Chondrocyte (in vitro differentiated cells): ENCODE data around the gene STK32A. TPM values are rescaled to one million over a fixed set of nuclear protein-coding genes. Genes with fewer than 3 reads are reported as not detected.

ENCODE experiments used
- DNase-seq: peaks from one replicate; pipeline ENCODE4 v3.0.0; 2021; ENCODE audit warnings: mixed read lengths, low spot score
- H3K27ac Mint-ChIP-seq: one replicate; pipeline ENCODE4 v1.8.0; 2021; ENCODE audit warnings: mild to moderate bottlenecking, moderate library complexity, mixed read lengths; ENCODE audit not compliant: unreplicated experiment
- H3K27me3 Mint-ChIP-seq: 2 replicates; pipeline ENCODE4 v1.8.0; 2021; ENCODE audit warnings: low read depth, mixed read lengths
- H3K36me3 Mint-ChIP-seq: 2 replicates; pipeline ENCODE4 v1.8.0; 2021; ENCODE audit warnings: low read depth, mixed read lengths
- H3K4me1 Mint-ChIP-seq: 2 replicates; pipeline ENCODE4 v1.8.0; 2021; ENCODE audit warnings: low read depth, mild to moderate bottlenecking, mixed read lengths
- H3K4me3 Mint-ChIP-seq: one replicate; pipeline ENCODE4 v1.8.0; 2021; ENCODE audit warnings: mild to moderate bottlenecking, moderate library complexity, mixed read lengths; ENCODE audit not compliant: unreplicated experiment
- H3K9me3 Mint-ChIP-seq: 2 replicates; pipeline ENCODE4 v1.8.0; 2021; ENCODE audit warnings: low read depth, mixed read lengths
- CTCF ChIP-seq: fragments of 200-600 bp; sonication (generic); IDR thresholded peaks from 2 replicates; pipeline ENCODE4 v1.5.0; 2021; ENCODE audit warnings: antibody characterized with exemption, mild to moderate bottlenecking, moderate library complexity
- total RNA-seq: library from RNA; stranded (reverse); gene quantifications from 3 replicates; pipeline ENCODE4 v1.2.1, GENCODE V29; 2021

STK32A gene
- total RNA-seq, 1 donor from 2014 or later = 0.12 TPM

GRCh38 chr5:147348451-147348850 lies 113.6 kb downstream of the STK32A start:
- H3K27me3 Mint-ChIP-seq = peaks cover 15% of the 10 kb centered on the region
- no peak overlapping the region for H3K27ac Mint-ChIP-seq
- no peak overlapping the region for H3K4me3 Mint-ChIP-seq
- H3K36me3 Mint-ChIP-seq = peaks cover 2% of the 10 kb centered on the region
- peaks cover 4% of the 10 kb centered on the region for H3K9me3 Mint-ChIP-seq
- H3K4me1 Mint-ChIP-seq = peaks cover 4% of the 10 kb centered on the region
- no peak for DNase-seq
- TF ChIP-seq CTCF = no peak

GRCh38 chr5:147349241-147349640 lies 114.4 kb downstream of the STK32A start:
- Mint-ChIP-seq H3K9me3 (peaks cover 4% of the 10 kb centered on the region), H3K27me3 (peaks cover 14% of the 10 kb centered on the region), H3K4me3 (no peak overlapping the region), H3K4me1 (peaks cover 4% of the 10 kb centered on the region), H3K27ac (no peak overlapping the region), H3K36me3 (peaks cover 2% of the 10 kb centered on the region)
- no peak for DNase-seq
- no peak for TF ChIP-seq CTCF

- peaks cover under 1% of the 10 kb centered on the region for H3K27me3 Mint-ChIP-seq
- no peaks in the 10 kb centered on the region for H3K36me3 Mint-ChIP-seq
- DNase-seq = no peak
- H3K4me3 Mint-ChIP-seq = no peak overlapping the region
- H3K4me1 Mint-ChIP-seq = peaks cover 10% of the 10 kb centered on the region
- no peaks in the 10 kb centered on the region for H3K9me3 Mint-ChIP-seq
- no peak overlapping the region for H3K27ac Mint-ChIP-seq
- no peak for TF ChIP-seq CTCF
Measured at GRCh38 chr5:147359101-147359500, 124.3 kb downstream of the STK32A start.

- no peak for DNase-seq
- Mint-ChIP-seq H3K27me3 (peaks cover 2% of the 10 kb centered on the region), H3K27ac (no peak overlapping the region)
Measured at GRCh38 chr5:147359581-147359980, 124.8 kb downstream of the STK32A start.

GRCh38 chr5:147360816-147361215 lies 126.0 kb downstream of the STK32A start:
- Mint-ChIP-seq H3K4me1 (peaks cover 10% of the 10 kb centered on the region), H3K9me3 (no peaks in the 10 kb centered on the region), H3K36me3 (no peaks in the 10 kb centered on the region), H3K4me3 (no peak overlapping the region), H3K27me3 (peaks cover 7% of the 10 kb centered on the region), H3K27ac (no peak overlapping the region)
- no peak for DNase-seq
- no peak for TF ChIP-seq CTCF

More at GRCh38 chr5:147359581-147359980, 124.8 kb downstream of the STK32A start:
- Mint-ChIP-seq H3K36me3 (no peaks in the 10 kb centered on the region), H3K4me1 (peaks cover 10% of the 10 kb centered on the region), H3K9me3 (no peaks in the 10 kb centered on the region), H3K4me3 (no peak overlapping the region)
- no peak for TF ChIP-seq CTCF
